ENCODE data around the gene HCST. TPM values are rescaled to one million over a fixed set of nuclear protein-coding genes. Genes with fewer than 3 reads are reported as not detected.

Gene HCST
- total and polyA plus RNA-seq, 2 of the 4 experiments (the other 2 are of a cell fraction) = 1.5 TPM; not detected in 1

GRCh38 chr19:35860818-35861639, 41.3 kb upstream of the HCST start:
- no peak overlapping the region for H3K14ac ChIP-seq (replicated peaks; ENCODE audit: low read depth, low read length)
- TF ChIP-seq BHLHE40 (IDR thresholded peaks at IDR 0.05; ENCODE audit: low read depth, low read length) = no peak
- TF ChIP-seq RCOR1 (IDR thresholded peaks at IDR 0.05; ENCODE audit: insufficient replicate concordance, low read length) = no peak
- no peak for TF ChIP-seq FOS (IDR thresholded peaks at IDR 0.05; ENCODE audit: low read depth, low read length)
- TF ChIP-seq ELK1 (IDR thresholded peaks at IDR 0.05; ENCODE audit: borderline replicate concordance, low read depth, low read length) = no peak
- TF ChIP-seq CEBPB (IDR thresholded peaks at IDR 0.05; ENCODE audit: low read depth, low read length) = no peak
- TF ChIP-seq MXI1 (IDR thresholded peaks at IDR 0.05; ENCODE audit: borderline replicate concordance, low read depth, low read length) = no peak
- no peak for TF ChIP-seq USF2 (IDR thresholded peaks at IDR 0.05; ENCODE audit: low read depth, low read length)
- no peak for TF ChIP-seq RFX5 (IDR thresholded peaks at IDR 0.05; ENCODE audit: low read depth, low read length)
- TF ChIP-seq MAZ (IDR thresholded peaks at IDR 0.05; ENCODE audit: borderline replicate concordance, low read depth, low read length) = no peak
- H2BK20ac ChIP-seq (ENCODE audit: low read depth, low read length) = no peak overlapping the region
- H3K4ac ChIP-seq (ENCODE audit: low read depth, low read length) = no peak overlapping the region
- peaks cover 73% of the 10 kb centered on the region for H3K27me3 ChIP-seq (ENCODE audit: control insufficient read depth, insufficient read depth, low read length)
- POLR2A ChIA-PET (ENCODE audit: unreplicated experiment) = no interaction called here
- H2BK15ac ChIP-seq (ENCODE audit: low read depth, low read length) = no peak overlapping the region
- in situ Hi-C loops (cut with MboI; ENCODE audit: low sequenced_read_pairs) (no loop called here), dilution Hi-C loops (cut with HindIII; ENCODE audit: low sequenced_read_pairs, unreplicated experiment) (no loop called here), intact Hi-C loops (cut with micrococcal nuclease) (no loop called here)
- no peak overlapping the region for H3K4me2 ChIP-seq (ENCODE audit: low read depth, low read length)
- H2AK5ac ChIP-seq (ENCODE audit: low read depth, low read length) = no peak overlapping the region
- H2AK9ac ChIP-seq (replicated peaks; ENCODE audit: low read depth, low read length, poor library complexity) = no peak overlapping the region
- 12% methylated on average over 23 of the region's 55 CpGs; no CpG with 5 or more reads in 1 of the 2 experiments for WGBS, 2 experiments (ENCODE audit: extremely low coverage in 2 of 2, insufficient read length in 1 of 2)
- no peaks in the 10 kb centered on the region for H3K79me1 ChIP-seq (ENCODE audit: low read depth in 1 of 2, low read length in 2 of 2)
- H3K18ac ChIP-seq (ENCODE audit: low read depth, low read length) = no peak overlapping the region
- H2BK5ac ChIP-seq (ENCODE audit: low read depth, low read length, poor library complexity, severe bottlenecking) = no peak overlapping the region
- no peak overlapping the region for H3K9ac ChIP-seq (ENCODE audit: low read depth, low read length)
- H3K23ac ChIP-seq (ENCODE audit: low read depth, low read length) = no peak overlapping the region
- H3K4me3 ChIP-seq (ENCODE audit: insufficient read depth, low read depth, low read length) = no peak overlapping the region
- H3K56ac ChIP-seq (ENCODE audit: extremely low read depth, insufficient read depth, low read length) = no peak overlapping the region
- no peak overlapping the region for H4K8ac ChIP-seq (ENCODE audit: low read depth in 2 of 2, low read length in 2 of 2)
- H4K91ac ChIP-seq (ENCODE audit: insufficient read depth, low read depth, low read length) = no peak overlapping the region
- BruUV-seq (replicated peaks) = no TSS peak
- ATAC-seq (ENCODE audit: low read depth) (no peak), DNase-seq (no peak)
- no peaks in the 10 kb centered on the region for H3K9me3 ChIP-seq (ENCODE audit: control insufficient read depth, insufficient read depth, low read length)
- no peaks in the 10 kb centered on the region for H3K36me3 ChIP-seq (ENCODE audit: control insufficient read depth, insufficient read depth, low read length)
- no peaks in the 10 kb centered on the region; the same call in 1 of the 2 replicates for H3K4me1 ChIP-seq (ENCODE audit: control insufficient read depth, insufficient read depth, low read length)
- no peak overlapping the region for H3K27ac ChIP-seq (ENCODE audit: insufficient read depth, low read length)
- CTCF ChIA-PET = no interaction called here
- H3K9me1 ChIP-seq (ENCODE audit: insufficient read depth, low read length) = no peaks in the 10 kb centered on the region
- H4K5ac ChIP-seq (ENCODE audit: low read depth, low read length) = no peak overlapping the region
- H2BK120ac ChIP-seq (ENCODE audit: low read depth, low read length) = no peak overlapping the region
- H2AFZ ChIP-seq (replicated peaks; ENCODE audit: low read length, poor library complexity) = peak overlapping the region; percentile 72
- H4K20me1 ChIP-seq (ENCODE audit: insufficient read depth, low read length) = no peaks in the 10 kb centered on the region; the same call in 1 of the 2 replicates

All from IMR-90 (cell line).